ENCODE data around the gene TMEM271. TPM values are rescaled to one million over a fixed set of nuclear protein-coding genes. Genes with fewer than 3 reads are reported as not detected.

The TMEM271 gene
- total RNA-seq, 1 experiment from 2014 or later, result not detected

DNA sequence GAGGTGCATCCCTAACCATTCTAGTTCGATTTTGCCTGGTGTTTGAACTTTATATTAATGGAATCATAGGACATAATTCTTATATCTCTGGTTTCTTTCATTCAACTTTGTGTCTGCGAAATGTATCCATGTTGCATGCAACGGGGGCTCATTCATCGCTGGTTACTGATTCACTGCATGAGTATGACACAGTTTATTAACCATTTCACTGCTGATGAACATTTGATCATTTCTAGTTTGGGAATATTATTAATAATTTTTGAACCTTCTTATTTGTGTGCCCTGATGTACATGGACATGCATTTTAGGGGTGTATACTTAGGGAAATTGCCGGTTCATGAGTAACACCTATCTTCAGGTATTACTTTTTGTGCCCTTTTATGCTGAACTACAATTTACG is 5.1 kb upstream of the TMEM271 start:
- no peak for DNase-seq
- POLR2A ChIA-PET, result no interaction called here
- Mint-ChIP-seq H3K9me3 (ENCODE audit: unreplicated experiment) (no peaks in the 10 kb centered on the region), H3K27me3 (ENCODE audit: insufficient read depth, unreplicated experiment) (no peaks in the 10 kb centered on the region), H3K4me1 (ENCODE audit: low read depth, unreplicated experiment) (no peaks in the 10 kb centered on the region), H3K27ac (ENCODE audit: unreplicated experiment) (no peak overlapping the region), H3K36me3 (ENCODE audit: insufficient read depth, unreplicated experiment) (no peaks in the 10 kb centered on the region), H3K4me3 (ENCODE audit: unreplicated experiment) (no peak overlapping the region)
- no peak overlapping the region for H3K4me3 ChIP-seq (ENCODE audit: low read depth, low read length)
- intact Hi-C loops (cut with micrococcal nuclease; ENCODE audit: unreplicated experiment), result no loop called here
- no peak for TF ChIP-seq CTCF (IDR thresholded peaks at IDR 0.05; ENCODE audit: insufficient read depth in 1 of 2, low read depth in 1 of 2, low read length in 1 of 2, severe bottlenecking in 1 of 2, unreplicated experiment in 1 of 2)
- peaks cover 5% of the 10 kb centered on the region; the same call in 1 of the 2 replicates for H3K9me3 ChIP-seq
- no peaks in the 10 kb centered on the region for H3K4me1 ChIP-seq
- BruUV-seq (replicated peaks), result no TSS peak
- no peaks in the 10 kb centered on the region for H3K36me3 ChIP-seq (ENCODE audit: control insufficient read depth, insufficient read depth, low read length)
- CTCF ChIA-PET, result no interaction called here
- H3K27me3 ChIP-seq (replicated peaks; ENCODE audit: control insufficient read depth, insufficient read depth, low read length), result no peaks in the 10 kb centered on the region

GRCh38 chr4:579543-580175 is 3.6 kb upstream of the TMEM271 start:
- H3K4me3 Mint-ChIP-seq (ENCODE audit: unreplicated experiment), result no peak overlapping the region
- Histone ChIP-seq H3K4me3 (ENCODE audit: low read depth, low read length) (no peak overlapping the region), H3K27me3 (replicated peaks; ENCODE audit: control insufficient read depth, insufficient read depth, low read length) (no peaks in the 10 kb centered on the region), H3K9me3 (peaks cover 5% of the 10 kb centered on the region; the same call in 1 of the 2 replicates), H3K4me1 (no peaks in the 10 kb centered on the region), H3K36me3 (ENCODE audit: control insufficient read depth, insufficient read depth, low read length) (no peaks in the 10 kb centered on the region)
- no peaks in the 10 kb centered on the region for H3K9me3 Mint-ChIP-seq (ENCODE audit: unreplicated experiment)
- POLR2A ChIA-PET, result no interaction called here
- H3K27ac Mint-ChIP-seq (ENCODE audit: unreplicated experiment), result no peak overlapping the region
- no peak for TF ChIP-seq CTCF (IDR thresholded peaks at IDR 0.05; ENCODE audit: insufficient read depth in 1 of 2, low read depth in 1 of 2, low read length in 1 of 2, severe bottlenecking in 1 of 2, unreplicated experiment in 1 of 2)
- intact Hi-C loops (cut with micrococcal nuclease; ENCODE audit: unreplicated experiment), result no loop called here
- no peak for DNase-seq
- H3K36me3 Mint-ChIP-seq (ENCODE audit: insufficient read depth, unreplicated experiment), result no peaks in the 10 kb centered on the region
- no peaks in the 10 kb centered on the region for H3K27me3 Mint-ChIP-seq (ENCODE audit: insufficient read depth, unreplicated experiment)
- BruUV-seq (replicated peaks), result no TSS peak
- CTCF ChIA-PET, result no interaction called here
- H3K4me1 Mint-ChIP-seq (ENCODE audit: low read depth, unreplicated experiment), result no peaks in the 10 kb centered on the region

DNA sequence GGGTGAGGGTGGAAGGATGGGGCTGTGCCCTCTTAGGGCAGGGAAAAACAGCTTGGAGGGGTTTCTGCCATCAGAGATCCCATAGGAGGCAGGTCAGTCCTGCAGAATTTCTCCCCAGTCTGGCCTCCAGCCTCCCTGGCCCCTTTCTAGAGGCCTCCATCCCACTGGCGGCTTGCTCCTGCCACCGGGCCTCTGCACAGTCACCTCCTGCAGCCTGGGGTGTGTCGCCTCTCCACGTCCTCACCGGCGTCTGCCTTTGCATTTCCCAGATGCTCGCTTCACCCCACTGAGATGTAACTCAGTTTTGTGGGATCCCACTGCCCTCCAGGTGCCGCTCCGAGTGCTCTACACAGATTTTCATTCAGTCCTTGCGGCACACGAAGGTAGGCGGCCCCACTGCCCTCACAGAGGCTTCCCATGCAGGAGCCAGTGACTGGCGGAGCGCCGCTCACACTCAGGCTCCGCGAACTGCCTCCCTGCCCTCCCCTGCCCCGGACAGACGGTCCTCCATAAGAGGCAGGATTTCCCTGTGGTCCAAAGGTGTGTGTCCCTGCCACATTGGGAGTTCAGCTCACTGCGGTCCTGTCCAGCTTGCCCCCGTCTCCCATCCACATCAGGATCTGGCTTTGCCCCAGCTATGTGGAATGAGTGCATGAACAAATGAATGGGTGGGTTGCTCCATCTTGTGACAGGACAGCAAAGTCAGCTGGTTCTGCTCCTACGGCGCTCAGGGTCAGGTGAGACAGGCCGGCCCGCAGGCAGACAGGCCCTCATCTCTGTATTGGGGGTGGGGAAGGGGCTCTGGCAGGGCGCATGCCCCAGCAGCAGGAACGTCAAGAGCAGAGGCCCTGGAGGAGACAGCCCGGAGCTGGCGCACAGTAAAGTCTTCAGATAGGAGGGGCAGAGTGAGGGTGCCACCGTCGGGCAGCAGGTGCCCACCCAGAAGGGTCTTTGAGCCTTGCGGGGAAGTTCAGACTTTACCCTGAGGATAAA is 2.7 kb upstream of the TMEM271 start:
- Mint-ChIP-seq H3K9me3 (ENCODE audit: unreplicated experiment) (no peaks in the 10 kb centered on the region), H3K27me3 (ENCODE audit: insufficient read depth, unreplicated experiment) (no peaks in the 10 kb centered on the region), H3K27ac (ENCODE audit: unreplicated experiment) (no peak overlapping the region), H3K4me1 (ENCODE audit: low read depth, unreplicated experiment) (no peaks in the 10 kb centered on the region), H3K4me3 (ENCODE audit: unreplicated experiment) (no peak overlapping the region), H3K36me3 (ENCODE audit: insufficient read depth, unreplicated experiment) (no peaks in the 10 kb centered on the region)
- intact Hi-C loops (cut with micrococcal nuclease; ENCODE audit: unreplicated experiment), result no loop called here
- no peak for TF ChIP-seq CTCF (IDR thresholded peaks at IDR 0.05; ENCODE audit: insufficient read depth in 1 of 2, low read depth in 1 of 2, low read length in 1 of 2, severe bottlenecking in 1 of 2, unreplicated experiment in 1 of 2)
- H3K4me3 ChIP-seq (ENCODE audit: low read depth, low read length), result no peak overlapping the region
- CTCF ChIA-PET, result no interaction called here
- no peak for DNase-seq
- no TSS peak for BruUV-seq (replicated peaks)
- POLR2A ChIA-PET, result no interaction called here
- H3K36me3 ChIP-seq (ENCODE audit: control insufficient read depth, insufficient read depth, low read length), result no peaks in the 10 kb centered on the region
- no peaks in the 10 kb centered on the region for H3K27me3 ChIP-seq (replicated peaks; ENCODE audit: control insufficient read depth, insufficient read depth, low read length)
- H3K4me1 ChIP-seq, result no peaks in the 10 kb centered on the region
- no peaks in the 10 kb centered on the region for H3K9me3 ChIP-seq
